ENCODE results near the gene CD99.
"Not testable (repeated sequence)": the region's sequence is repeated elsewhere in the genome, so short reads cannot be mapped to it uniquely, and the experiment has no call there.

Gene CD99

GRCh38 chrX:2732649-2733048, 41.6 kb downstream of the CD99 start:
- FAIRE-seq = no peak

DNA sequence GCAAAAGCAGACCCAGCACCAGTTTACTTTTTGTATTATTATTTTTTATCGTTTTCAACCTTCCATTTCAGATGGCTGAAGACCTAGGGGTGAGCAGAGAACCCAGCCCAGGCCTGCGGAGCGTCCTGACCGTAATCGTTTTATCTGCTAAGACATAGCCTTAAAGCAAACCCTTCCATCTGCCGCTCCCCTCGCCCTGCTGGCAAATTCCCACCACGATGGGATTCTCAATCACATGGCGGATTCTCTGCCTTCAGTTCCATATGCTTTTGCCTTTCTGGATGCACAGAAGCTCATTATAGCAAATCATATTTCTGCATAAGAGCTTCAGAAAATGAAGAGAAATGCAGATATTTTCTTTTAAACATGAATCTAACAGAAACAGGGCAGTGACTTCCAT, 42.2 kb downstream of the CD99 start:
- FAIRE-seq = no peak

DNA sequence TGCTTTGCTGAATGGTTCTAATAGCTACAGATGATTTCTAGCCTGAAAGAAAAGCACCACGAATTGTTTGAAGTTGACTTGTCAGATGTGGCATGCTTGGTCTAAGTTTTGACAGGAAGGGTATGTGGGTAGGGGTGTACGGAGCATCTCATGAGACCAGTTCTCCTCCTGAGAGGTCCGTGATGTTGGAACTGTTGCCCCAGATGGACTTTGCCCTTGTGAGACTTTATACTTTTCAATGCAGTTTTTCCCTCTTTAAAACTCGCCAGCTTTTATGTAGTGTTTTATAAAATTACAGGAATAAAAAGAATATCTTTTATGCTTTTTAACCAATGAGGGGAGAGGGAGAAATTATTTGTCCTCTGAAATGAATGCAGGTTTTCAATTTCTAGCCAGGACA, 44.2 kb downstream of the CD99 start:
- FAIRE-seq = no peak

- FAIRE-seq = no peak
Measured at GRCh38 chrX:2740672-2741071, 49.6 kb downstream of the CD99 start.

- FAIRE-seq = no peak
Measured at GRCh38 chrX:2741386-2741785, 50.3 kb downstream of the CD99 start.

DNA sequence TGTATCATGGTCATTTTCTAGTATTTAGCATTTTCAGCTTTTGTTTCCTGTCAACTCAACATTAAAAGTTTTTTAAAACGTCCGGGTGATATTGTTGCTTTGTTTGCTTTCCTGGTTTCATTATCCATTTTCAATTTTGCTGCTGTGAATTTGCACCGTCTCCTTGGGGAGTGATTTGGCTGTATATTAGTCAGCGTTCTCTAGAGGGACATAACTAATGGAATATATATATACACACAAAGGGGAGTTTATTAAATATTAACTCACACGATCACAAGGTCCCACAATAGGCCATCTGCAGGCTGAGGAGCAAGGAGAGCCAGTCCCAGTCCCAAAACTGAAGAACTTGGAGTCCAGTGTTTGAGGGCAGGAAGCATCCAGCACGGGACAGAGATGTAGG, 55.2 kb downstream of the CD99 start:
- FAIRE-seq = not testable (repeated sequence)

DNA sequence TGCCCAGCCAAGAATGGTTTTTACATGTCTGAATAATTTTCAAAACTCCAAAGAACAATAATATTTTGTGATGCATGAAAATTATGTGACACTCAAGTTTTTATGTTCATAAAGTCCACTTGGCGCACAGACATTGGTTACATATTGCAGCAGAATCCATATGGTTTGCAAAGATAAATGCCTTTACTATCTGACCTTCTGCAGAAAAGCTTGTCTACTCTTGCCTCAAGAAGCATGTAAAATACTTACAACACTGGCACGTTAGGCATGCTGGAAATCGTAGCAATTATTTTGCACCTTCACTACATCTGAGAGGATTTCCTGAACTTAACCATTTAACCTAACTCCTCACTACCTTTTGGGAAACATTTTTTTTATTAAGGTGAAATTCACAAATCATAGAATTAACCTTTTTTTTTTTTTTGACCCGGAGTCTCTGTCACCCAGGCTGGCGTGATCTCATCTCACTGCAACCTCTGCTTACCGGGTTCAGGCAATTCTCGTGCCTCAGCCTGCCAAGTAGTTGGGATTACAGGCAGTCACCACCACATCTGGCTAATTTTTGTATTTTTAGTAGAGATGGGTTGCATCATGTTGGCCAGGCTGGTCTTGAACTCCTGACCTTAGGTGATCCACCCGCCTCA, 57.2 kb downstream of the CD99 start:
- FAIRE-seq = no peak

- FAIRE-seq = no peak
Measured at GRCh38 chrX:2748815-2749188, 57.7 kb downstream of the CD99 start.

- FAIRE-seq = no peak
Measured at GRCh38 chrX:2751291-2751690, 60.2 kb downstream of the CD99 start.

GRCh38 chrX:2751874-2752300, 60.8 kb downstream of the CD99 start, which contains the start of gene XG:
Gene XG (plus strand): TSS chrX:2752040. CDS start chrX:2752275, 235 bp downstream.
- FAIRE-seq = not testable (repeated sequence)

- not testable (repeated sequence) for FAIRE-seq
Measured at GRCh38 chrX:2752441-2752840, 61.3 kb downstream of the CD99 start.

DNA sequence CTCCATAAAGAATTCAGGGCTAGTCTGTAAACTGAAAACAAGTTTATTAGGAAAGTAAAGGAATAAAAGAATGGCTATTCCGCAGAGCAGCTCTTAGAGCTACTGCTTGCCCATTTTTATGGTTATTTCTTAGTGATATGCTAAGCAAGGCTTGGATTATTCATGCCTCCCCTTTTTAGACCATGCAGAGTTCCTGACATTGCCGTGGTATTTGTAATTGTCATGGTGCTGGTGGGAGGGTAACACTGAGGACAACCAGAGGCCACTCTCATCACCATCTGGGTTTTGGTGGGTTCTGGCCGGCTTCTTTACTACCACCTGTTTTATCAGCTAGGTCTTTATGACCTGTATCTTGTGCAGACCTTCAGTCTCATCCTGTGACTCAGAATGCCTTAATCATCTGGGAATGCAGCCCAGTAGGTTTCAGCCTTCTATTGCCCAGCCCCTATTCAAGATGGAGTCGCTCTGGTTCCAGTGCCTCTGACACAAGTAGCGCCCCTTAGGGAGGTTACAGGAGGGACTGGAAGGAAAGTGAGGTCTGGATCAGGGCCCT, 64.1 kb downstream of the CD99 start:
- FAIRE-seq = not testable (repeated sequence)

- FAIRE-seq = no peak
Measured at GRCh38 chrX:2756548-2756947, 65.5 kb downstream of the CD99 start.

- no peak for FAIRE-seq
Measured at GRCh38 chrX:2761246-2761645, 70.2 kb downstream of the CD99 start.

- FAIRE-seq = not testable (repeated sequence)
Measured at GRCh38 chrX:2762671-2763070, 71.6 kb downstream of the CD99 start.

DNA sequence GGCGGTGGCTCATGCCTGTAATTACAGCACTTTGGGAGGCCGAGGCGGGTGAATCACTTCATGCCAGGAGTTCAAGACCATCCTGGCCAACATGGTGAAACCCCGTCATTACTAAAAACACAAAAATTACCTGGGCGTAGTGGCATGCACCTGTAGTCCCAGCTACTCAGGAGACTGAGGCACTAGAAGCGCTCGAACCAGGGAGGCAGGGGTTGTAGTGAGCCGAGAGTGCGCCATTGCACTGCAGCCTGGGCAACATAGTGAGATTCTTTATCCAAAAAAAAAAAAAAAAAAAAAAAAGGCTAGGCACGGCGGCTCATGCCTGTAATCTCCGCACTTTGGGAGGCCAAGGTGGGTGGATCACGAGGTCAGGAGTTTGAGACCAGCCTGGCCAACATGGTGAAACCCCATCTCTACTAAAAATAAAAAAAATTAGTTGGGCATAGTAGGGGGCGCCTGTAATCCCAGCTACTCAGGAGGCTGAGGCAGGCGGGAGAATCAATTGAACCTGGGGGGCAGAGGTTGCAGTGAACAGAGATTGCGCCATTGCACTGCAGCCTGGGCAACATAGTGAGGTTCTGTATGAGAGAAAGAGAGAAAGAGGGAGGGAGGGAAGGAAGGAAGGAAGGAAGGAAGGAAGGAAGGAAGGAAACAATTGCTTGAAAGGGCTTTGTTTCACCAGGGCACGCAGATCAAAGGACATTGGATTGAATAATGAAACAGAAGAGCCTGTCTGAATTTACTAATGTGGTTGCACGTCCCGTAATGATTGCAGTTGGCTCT, 73.9 kb downstream of the CD99 start:
- not testable (repeated sequence) for FAIRE-seq

DNA sequence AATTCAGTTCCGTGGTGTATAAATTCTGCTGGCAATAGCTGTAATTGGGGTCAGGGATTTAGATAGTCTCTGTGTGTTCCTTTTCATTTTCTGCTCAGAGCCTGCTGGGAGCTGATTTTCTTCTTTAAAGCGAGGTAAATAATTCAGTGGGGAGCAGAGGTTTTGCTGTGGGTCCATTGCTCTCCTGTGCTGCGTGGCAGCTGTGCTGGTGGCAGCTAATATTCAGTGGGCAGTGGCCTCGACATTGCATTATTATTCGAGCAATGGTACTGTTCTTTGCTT, 74.4 kb downstream of the CD99 start:
- FAIRE-seq = no peak

DNA sequence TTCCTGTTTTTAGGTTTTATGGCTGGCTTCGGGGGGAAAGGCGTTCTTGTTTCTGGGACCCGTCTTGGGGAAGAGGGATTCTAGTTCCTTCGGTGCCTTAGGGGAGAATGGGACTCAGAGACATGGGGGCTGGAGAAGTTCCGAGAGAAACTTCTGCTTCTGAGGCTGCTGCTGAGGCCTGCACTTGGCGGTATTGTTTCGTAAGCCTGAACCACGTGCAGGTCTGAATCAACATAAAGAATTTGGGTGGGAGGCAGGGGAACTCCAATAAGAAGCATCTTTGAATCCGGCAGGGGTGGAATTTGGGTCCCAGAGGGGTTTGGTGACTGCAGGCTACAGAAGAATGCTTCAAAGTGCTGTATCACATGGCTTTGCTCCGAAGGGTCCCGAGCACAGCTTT, 75.8 kb downstream of the CD99 start:
- FAIRE-seq = no peak

DNA sequence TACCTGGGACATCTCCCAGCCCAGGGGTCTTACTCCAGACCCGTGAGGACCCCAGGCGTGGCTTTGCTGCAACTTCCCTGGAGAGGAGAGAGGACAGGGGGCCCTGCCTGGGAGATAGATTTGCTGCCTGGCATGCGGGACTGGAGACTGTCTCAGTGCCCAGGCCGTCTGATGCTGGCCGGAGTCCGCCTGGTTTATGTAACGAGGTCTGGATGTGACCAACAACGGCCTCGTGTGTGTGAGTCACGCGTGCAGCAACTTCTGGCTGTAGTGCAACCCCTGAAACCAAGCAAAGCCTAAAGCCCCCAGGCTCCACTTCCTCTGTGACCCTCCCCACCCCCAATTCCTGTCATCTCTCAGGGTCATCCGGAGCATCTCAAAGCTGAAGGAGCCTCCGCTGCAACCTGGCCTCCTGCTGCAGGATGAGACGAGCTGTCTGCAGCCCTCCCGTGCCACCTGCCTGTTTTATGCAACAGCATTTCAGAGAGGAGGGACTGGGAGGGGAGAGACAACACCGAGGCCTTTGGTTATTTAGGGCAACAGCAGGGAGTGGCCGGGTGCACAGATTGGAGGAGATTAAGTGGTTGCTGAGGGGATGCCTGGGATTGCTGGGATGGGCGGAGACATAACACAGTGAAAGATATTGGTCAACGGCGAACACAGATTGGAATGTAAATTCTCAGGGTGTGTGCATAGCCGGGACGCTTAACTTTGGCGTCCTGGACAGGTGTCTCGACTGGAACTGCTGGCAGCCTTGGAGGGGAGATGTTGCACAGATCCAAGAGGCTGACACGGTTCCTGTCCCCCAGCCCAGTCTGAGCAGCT, 76.7 kb downstream of the CD99 start:
- FAIRE-seq = no peak

GRCh38 chrX:2769615-2770014, 78.5 kb downstream of the CD99 start:
- FAIRE-seq = no peak

GRCh38 chrX:2773166-2774055, 82.3 kb downstream of the CD99 start:
- not testable (repeated sequence) for FAIRE-seq

- FAIRE-seq = no peak
Measured at GRCh38 chrX:2774057-2774456, 83.0 kb downstream of the CD99 start.

Measured in G401.6 (cell line).